ENCODE results near the gene TOM1. TPM values are rescaled to one million over a fixed set of nuclear protein-coding genes. Genes with fewer than 3 reads are reported as not detected.

Gene TOM1
- total and polyA plus RNA-seq, 9 donors = 25.6 to 34.9 (median 29.8) TPM

- H3K9me3 ChIP-seq (replicated peaks; ENCODE audit: control insufficient read depth, low read depth, low read length) = no peaks in the 10 kb centered on the region
- WGBS (ENCODE audit: insufficient coverage) = 73% methylated on average over 3 of the region's 6 CpGs
Measured at GRCh38 chr22:35368386-35368785, 68.7 kb downstream of the TOM1 start.

DNA sequence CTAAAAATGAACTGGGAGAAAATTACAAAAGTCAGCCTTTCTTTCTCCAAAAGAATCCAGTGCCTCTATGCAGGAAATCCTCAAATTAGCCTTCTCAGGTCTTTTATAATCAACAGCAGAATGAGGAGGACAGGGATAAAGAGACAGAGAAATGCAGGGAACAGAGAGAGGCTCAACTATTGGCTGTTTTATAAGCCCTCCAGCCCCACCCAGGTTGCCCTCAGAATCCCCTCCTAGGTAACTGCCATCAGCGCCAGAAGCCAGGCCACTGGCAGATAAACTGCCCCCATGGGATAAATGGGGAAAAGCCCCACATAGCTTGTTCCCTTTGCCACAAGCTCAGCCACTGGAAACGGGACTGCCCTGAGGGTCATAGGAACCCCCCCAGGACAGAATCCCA is 70.3 kb downstream of the TOM1 start:
- Histone ChIP-seq H3K27me3 (ENCODE audit: control insufficient read depth, insufficient read depth, low read length) (no peaks in the 10 kb centered on the region), H3K36me3 (ENCODE audit: control insufficient read depth, insufficient read depth, low read length) (no peaks in the 10 kb centered on the region), H3K9me3 (replicated peaks; ENCODE audit: control insufficient read depth, low read depth, low read length) (no peaks in the 10 kb centered on the region), H3K4me1 (ENCODE audit: control insufficient read depth, insufficient read depth, low read length) (peaks cover 12% of the 10 kb centered on the region), H3K27ac (ENCODE audit: low read length) (no peak overlapping the region), H3K4me3 (ENCODE audit: low read length) (no peak overlapping the region)
- 37% methylated on average over 2 of the region's 2 CpGs for WGBS (ENCODE audit: insufficient coverage)
- no peak for DNase-seq

More at GRCh38 chr22:35368386-35368785, 68.7 kb downstream of the TOM1 start:
- Histone ChIP-seq H3K27ac (ENCODE audit: low read length) (no peak overlapping the region), H3K27me3 (ENCODE audit: control insufficient read depth, insufficient read depth, low read length) (no peaks in the 10 kb centered on the region), H3K4me1 (ENCODE audit: control insufficient read depth, insufficient read depth, low read length) (peaks cover 12% of the 10 kb centered on the region), H3K4me3 (ENCODE audit: low read length) (no peak overlapping the region), H3K36me3 (ENCODE audit: control insufficient read depth, insufficient read depth, low read length) (no peaks in the 10 kb centered on the region)
- DNase-seq = no peak

DNA sequence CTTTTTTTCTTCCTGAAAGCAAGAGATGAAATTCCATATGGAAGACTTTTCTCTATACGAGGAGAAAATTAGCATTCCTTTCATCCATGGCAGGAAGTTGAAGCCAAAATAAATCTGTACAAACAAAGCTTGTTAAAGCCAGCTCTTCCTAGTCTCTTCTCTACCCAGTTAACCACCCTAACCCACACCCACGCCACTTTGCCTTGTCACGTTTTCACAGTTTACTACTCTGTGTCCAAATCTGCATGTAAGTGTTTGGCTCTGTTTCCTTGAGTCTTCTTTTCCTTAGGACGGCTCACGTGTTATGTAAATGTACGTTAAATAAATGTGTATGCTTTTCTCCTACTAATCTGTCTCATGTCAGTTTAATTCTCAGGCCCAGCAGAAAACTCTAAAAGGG is 74.1 kb downstream of the TOM1 start:
- no peak for DNase-seq
- Histone ChIP-seq H3K4me3 (ENCODE audit: low read length) (no peak overlapping the region), H3K27me3 (ENCODE audit: control insufficient read depth, insufficient read depth, low read length) (no peaks in the 10 kb centered on the region), H3K9me3 (replicated peaks; ENCODE audit: control insufficient read depth, low read depth, low read length) (no peaks in the 10 kb centered on the region), H3K4me1 (ENCODE audit: control insufficient read depth, insufficient read depth, low read length) (peaks cover 33% of the 10 kb centered on the region), H3K27ac (ENCODE audit: low read length) (no peak overlapping the region), H3K36me3 (ENCODE audit: control insufficient read depth, insufficient read depth, low read length) (no peaks in the 10 kb centered on the region)
- 10% methylated on average over 1 of the region's 6 CpGs for WGBS (ENCODE audit: insufficient coverage)

- Histone ChIP-seq H3K27ac (ENCODE audit: low read length) (no peak overlapping the region), H3K4me1 (ENCODE audit: control insufficient read depth, insufficient read depth, low read length) (peaks cover 35% of the 10 kb centered on the region)
Measured at GRCh38 chr22:35375031-35375430, 75.3 kb downstream of the TOM1 start.

GRCh38 chr22:35375526-35375925 is 75.8 kb downstream of the TOM1 start:
- peaks cover 38% of the 10 kb centered on the region for H3K4me1 ChIP-seq (ENCODE audit: control insufficient read depth, insufficient read depth, low read length)
- no peaks in the 10 kb centered on the region for H3K36me3 ChIP-seq (ENCODE audit: control insufficient read depth, insufficient read depth, low read length)
- no peaks in the 10 kb centered on the region for H3K9me3 ChIP-seq (replicated peaks; ENCODE audit: control insufficient read depth, low read depth, low read length)
- no peak for DNase-seq
- H3K27ac ChIP-seq (ENCODE audit: low read length) = no peak overlapping the region
- WGBS (ENCODE audit: insufficient coverage) = 54% methylated on average over 7 of the region's 8 CpGs
- no peak overlapping the region for H3K4me3 ChIP-seq (ENCODE audit: low read length)
- peaks cover 2% of the 10 kb centered on the region for H3K27me3 ChIP-seq (ENCODE audit: control insufficient read depth, insufficient read depth, low read length)

More at GRCh38 chr22:35375031-35375430, 75.3 kb downstream of the TOM1 start:
- H3K36me3 ChIP-seq (ENCODE audit: control insufficient read depth, insufficient read depth, low read length) = no peaks in the 10 kb centered on the region
- H3K9me3 ChIP-seq (replicated peaks; ENCODE audit: control insufficient read depth, low read depth, low read length) = no peaks in the 10 kb centered on the region
- no peak overlapping the region for H3K4me3 ChIP-seq (ENCODE audit: low read length)
- DNase-seq = peak; percentile 28
- H3K27me3 ChIP-seq (ENCODE audit: control insufficient read depth, insufficient read depth, low read length) = no peaks in the 10 kb centered on the region
- WGBS (ENCODE audit: insufficient coverage) = no CpG with 5 or more reads among the region's 3 CpGs

DNA sequence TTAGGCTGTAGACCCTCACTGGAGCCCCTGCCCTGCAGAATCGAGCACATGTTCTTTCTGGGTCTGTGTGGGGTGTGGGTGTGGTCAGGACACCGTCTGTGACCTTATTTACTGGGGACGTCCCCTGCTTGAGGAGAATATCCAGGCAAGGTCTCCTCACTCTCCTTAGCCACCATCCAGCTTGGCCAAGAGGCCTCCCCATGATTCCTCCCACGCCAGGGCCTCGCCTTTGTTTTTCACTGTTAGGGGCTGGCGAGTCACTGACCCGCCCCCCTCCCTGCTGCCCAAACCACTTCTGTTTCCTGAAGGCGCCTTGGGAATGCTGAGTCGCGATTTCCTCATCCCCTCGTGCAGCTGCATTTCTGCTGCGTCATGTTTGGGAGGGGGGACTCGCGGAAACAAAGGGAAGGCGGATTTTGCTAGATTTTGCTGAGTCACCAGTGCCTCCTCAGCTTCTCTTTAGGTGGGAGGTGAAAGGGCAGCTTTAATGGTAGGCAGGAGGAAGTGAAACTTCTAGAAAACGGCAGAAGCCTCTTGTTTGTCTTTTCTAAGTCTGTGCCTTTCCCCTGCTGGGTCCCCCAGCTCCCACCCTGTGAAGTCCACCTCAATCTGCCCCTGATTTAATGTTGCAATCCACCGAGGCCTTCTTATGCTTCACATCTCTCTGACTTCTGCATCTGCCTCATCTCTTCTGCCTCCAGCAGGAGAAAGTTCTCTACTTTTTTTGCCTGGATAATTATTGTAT is 77.2 kb downstream of the TOM1 start:
- Histone ChIP-seq H3K4me1 (ENCODE audit: control insufficient read depth, insufficient read depth, low read length) (peaks cover 41% of the 10 kb centered on the region), H3K36me3 (ENCODE audit: control insufficient read depth, insufficient read depth, low read length) (no peaks in the 10 kb centered on the region), H3K4me3 (ENCODE audit: low read length) (no peak overlapping the region), H3K27ac (ENCODE audit: low read length) (peak overlapping the region; percentile 89), H3K27me3 (ENCODE audit: control insufficient read depth, insufficient read depth, low read length) (peaks cover 2% of the 10 kb centered on the region), H3K9me3 (replicated peaks; ENCODE audit: control insufficient read depth, low read depth, low read length) (no peaks in the 10 kb centered on the region)
- DNase-seq = peak; percentile 99
- 4% methylated on average over 4 of the region's 17 CpGs for WGBS (ENCODE audit: insufficient coverage)

DNA sequence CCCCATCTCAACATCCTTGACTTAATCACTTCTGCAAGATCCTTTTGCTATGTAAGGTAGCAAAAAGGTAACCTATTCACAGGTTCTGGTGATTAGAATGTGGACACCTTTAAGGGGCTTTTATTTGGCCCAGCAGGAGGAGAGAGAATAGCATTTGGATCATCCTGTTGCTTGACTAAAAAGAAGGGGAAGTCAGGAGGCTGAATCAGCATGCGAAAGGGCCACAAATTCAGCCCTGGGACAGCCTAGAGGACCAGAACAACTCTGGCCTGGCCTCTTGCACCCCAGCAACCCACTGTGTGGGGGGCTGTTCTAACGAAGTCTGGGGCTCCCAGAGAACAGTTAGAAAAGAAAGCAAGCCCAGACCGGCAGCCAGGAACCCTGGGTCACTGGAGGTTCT is 78.0 kb downstream of the TOM1 start:
- H3K27me3 ChIP-seq (ENCODE audit: control insufficient read depth, insufficient read depth, low read length) = peaks cover 2% of the 10 kb centered on the region
- WGBS (ENCODE audit: insufficient coverage) = 78% methylated on average over 2 of the region's 3 CpGs
- H3K4me3 ChIP-seq (ENCODE audit: low read length) = no peak overlapping the region
- peak; percentile 29 for DNase-seq
- H3K36me3 ChIP-seq (ENCODE audit: control insufficient read depth, insufficient read depth, low read length) = no peaks in the 10 kb centered on the region
- H3K27ac ChIP-seq (ENCODE audit: low read length) = no peak overlapping the region
- H3K9me3 ChIP-seq (replicated peaks; ENCODE audit: control insufficient read depth, low read depth, low read length) = no peaks in the 10 kb centered on the region
- H3K4me1 ChIP-seq (ENCODE audit: control insufficient read depth, insufficient read depth, low read length) = peaks cover 36% of the 10 kb centered on the region

DNA sequence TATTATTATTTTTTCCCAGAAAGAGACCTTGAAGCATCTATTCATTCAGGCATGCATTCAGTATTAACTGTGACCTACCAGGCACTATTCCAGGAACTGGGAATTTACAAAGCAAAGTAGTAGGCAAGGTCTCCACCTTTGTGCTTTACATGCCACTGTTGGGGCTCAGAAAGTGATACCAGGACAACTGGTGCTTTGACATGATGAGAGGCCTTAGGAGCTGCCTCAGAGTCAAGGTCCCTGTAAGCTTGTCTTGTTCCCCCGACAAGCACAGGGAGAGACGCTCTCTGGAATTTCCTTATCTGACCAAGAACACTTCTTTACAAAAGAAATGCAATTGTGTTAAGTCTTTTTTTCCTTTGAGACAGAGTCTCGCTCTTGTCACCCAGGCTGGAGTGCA is 78.9 kb downstream of the TOM1 start:
- 100% methylated on average over 1 of the region's 3 CpGs for WGBS (ENCODE audit: insufficient coverage)
- Histone ChIP-seq H3K9me3 (replicated peaks; ENCODE audit: control insufficient read depth, low read depth, low read length) (no peaks in the 10 kb centered on the region), H3K4me3 (ENCODE audit: low read length) (no peak overlapping the region), H3K36me3 (ENCODE audit: control insufficient read depth, insufficient read depth, low read length) (peaks cover 5% of the 10 kb centered on the region), H3K27ac (ENCODE audit: low read length) (no peak overlapping the region), H3K27me3 (ENCODE audit: control insufficient read depth, insufficient read depth, low read length) (peaks cover 2% of the 10 kb centered on the region), H3K4me1 (ENCODE audit: control insufficient read depth, insufficient read depth, low read length) (peaks cover 36% of the 10 kb centered on the region)
- no peak for DNase-seq

GRCh38 chr22:35379146-35379993 is 79.7 kb downstream of the TOM1 start:
- H3K27ac ChIP-seq (ENCODE audit: low read length) = no peak overlapping the region
- H3K4me1 ChIP-seq (ENCODE audit: control insufficient read depth, insufficient read depth, low read length) = peaks cover 36% of the 10 kb centered on the region

GRCh38 chr22:35380013-35380412 is 80.3 kb downstream of the TOM1 start:
- 89% methylated on average over 6 of the region's 6 CpGs for WGBS (ENCODE audit: insufficient coverage)
- H3K36me3 ChIP-seq (ENCODE audit: control insufficient read depth, insufficient read depth, low read length) = peaks cover 5% of the 10 kb centered on the region
- H3K4me3 ChIP-seq (ENCODE audit: low read length) = no peak overlapping the region
- no peaks in the 10 kb centered on the region for H3K9me3 ChIP-seq (replicated peaks; ENCODE audit: control insufficient read depth, low read depth, low read length)
- H3K27me3 ChIP-seq (ENCODE audit: control insufficient read depth, insufficient read depth, low read length) = peaks cover 2% of the 10 kb centered on the region
- no peak for DNase-seq
- no peak overlapping the region for H3K27ac ChIP-seq (ENCODE audit: low read length)
- H3K4me1 ChIP-seq (ENCODE audit: control insufficient read depth, insufficient read depth, low read length) = peaks cover 36% of the 10 kb centered on the region

More at GRCh38 chr22:35379146-35379993, 79.7 kb downstream of the TOM1 start:
- DNase-seq = no peak
- WGBS (ENCODE audit: insufficient coverage) = 96% methylated on average over 5 of the region's 10 CpGs
- H3K36me3 ChIP-seq (ENCODE audit: control insufficient read depth, insufficient read depth, low read length) = peaks cover 5% of the 10 kb centered on the region
- H3K27me3 ChIP-seq (ENCODE audit: control insufficient read depth, insufficient read depth, low read length) = peaks cover 2% of the 10 kb centered on the region
- no peaks in the 10 kb centered on the region for H3K9me3 ChIP-seq (replicated peaks; ENCODE audit: control insufficient read depth, low read depth, low read length)
- H3K4me3 ChIP-seq (ENCODE audit: low read length) = no peak overlapping the region

Measured in muscle of leg (tissue), 11 donors.